ENCODE results near the gene PHF19. TPM values are rescaled to one million over a fixed set of nuclear protein-coding genes. Genes with fewer than 3 reads are reported as not detected.

The PHF19 gene
- total and polyA plus RNA-seq, 2 donors (not counting 3 experiments of a cell fraction or from before 2014, with no cell fraction given): 102 to 153 TPM

DNA sequence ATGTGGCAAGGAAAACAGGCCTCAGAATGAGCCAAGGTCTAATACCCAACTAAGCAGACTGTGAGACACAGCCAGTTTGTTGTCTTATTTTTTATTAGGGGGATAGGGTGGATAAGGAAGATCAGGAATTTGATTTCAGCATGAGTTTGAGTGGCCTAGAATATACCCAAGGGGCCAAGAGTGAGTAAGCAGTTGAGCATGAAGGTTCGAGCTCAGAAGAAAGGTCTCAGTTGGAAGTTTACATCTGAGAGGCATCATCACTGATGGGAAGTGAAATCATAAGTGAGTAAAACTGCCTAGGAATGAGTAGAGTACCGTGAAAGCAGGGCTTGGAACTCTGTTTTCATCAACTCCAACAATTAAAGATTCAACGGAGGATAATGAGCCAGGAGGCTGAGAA is 46.8 kb downstream of the PHF19 start:
- no peak overlapping the region for H3K27ac ChIP-seq (ENCODE audit: insufficient read depth, low read depth, low read length)
- dilution Hi-C loops (cut with MboI; ENCODE audit: extremely low pct_ligation_motif_present, low sequenced_read_pairs) (no loop called here), intact Hi-C loops (cut with micrococcal nuclease) (no loop called here)
- ChIA-PET POLR2A (no interaction called here), CTCF (no interaction called here)
- H2AFZ ChIP-seq (ENCODE audit: low read depth, low read length): no peak overlapping the region
- H3K79me2 ChIP-seq (ENCODE audit: control insufficient read depth, insufficient read depth, low read length): no peaks in the 10 kb centered on the region
- no peak for DNase-seq (ENCODE audit: low read depth, low spot score)
- no peak for TF ChIP-seq FOS (IDR thresholded peaks at IDR 0.05; ENCODE audit: borderline replicate concordance, insufficient read depth, low read length)
- no peak for TF ChIP-seq JUN (IDR thresholded peaks at IDR 0.05; ENCODE audit: borderline replicate concordance, insufficient read depth, insufficient read length, low read depth)
- no peak for TF ChIP-seq EZH2 (IDR thresholded peaks at IDR 0.05; ENCODE audit: borderline replicate concordance, low read depth, low read length, severe bottlenecking)
- no peak for TF ChIP-seq GATA2 (IDR thresholded peaks at IDR 0.05; ENCODE audit: insufficient read depth, insufficient read length, low read depth, low read length)
- H4K20me1 ChIP-seq (replicated peaks; ENCODE audit: control insufficient read depth, extremely low read depth, insufficient read depth, low read length): no peaks in the 10 kb centered on the region
- H3K9ac ChIP-seq (replicated peaks; ENCODE audit: extremely low read depth, insufficient read depth, low read length): no peak overlapping the region
- BruUV-seq (replicated peaks): no TSS peak
- no peaks in the 10 kb centered on the region for H3K9me3 ChIP-seq (replicated peaks; ENCODE audit: control insufficient read depth, insufficient read depth, low read length)
- no peak overlapping the region for H3K4me3 ChIP-seq (replicated peaks in 1 of 3; ENCODE audit: insufficient read depth in 1 of 3, low read depth in 1 of 3, low read length in 3 of 3)
- no peaks in the 10 kb centered on the region for H3K4me1 ChIP-seq (ENCODE audit: control insufficient read depth, extremely low read depth, insufficient read depth, low read length)
- FAIRE-seq: no peak
- peaks cover 16 to 25% of the 10 kb centered on the region in 2 experiments for H3K36me3 ChIP-seq (ENCODE audit: control insufficient read depth in 2 of 2, extremely low read depth in 1 of 2, insufficient read depth in 2 of 2, low read length in 2 of 2)
- H3K9me1 ChIP-seq (replicated peaks; ENCODE audit: control insufficient read depth, extremely low read depth, insufficient read depth, low read length): no peaks in the 10 kb centered on the region
- no peaks in the 10 kb centered on the region for H3K27me3 ChIP-seq (ENCODE audit: control insufficient read depth in 2 of 2, insufficient read depth in 2 of 2, low read length in 2 of 2)
- H3K4me2 ChIP-seq (ENCODE audit: insufficient read depth, low read length): no peak overlapping the region

DNA sequence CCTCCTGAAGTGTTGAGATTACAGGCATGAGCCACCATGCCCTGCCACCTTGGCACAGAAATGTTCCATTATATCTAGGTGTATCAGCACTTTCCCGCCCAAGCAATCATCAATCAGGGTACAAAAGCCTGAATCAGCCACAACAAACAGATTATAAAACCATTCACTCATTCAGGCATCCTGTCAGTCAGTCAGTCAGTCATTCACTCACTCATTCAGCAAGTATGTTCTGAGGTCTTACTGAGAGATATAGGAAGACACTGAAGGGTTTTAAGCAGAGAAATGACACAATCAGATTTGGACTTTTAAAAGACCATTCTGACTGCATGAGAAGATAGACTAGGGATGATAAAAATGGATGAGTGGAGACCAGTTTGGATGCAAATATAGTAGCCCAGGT is 47.3 kb downstream of the PHF19 start:
- H2AFZ ChIP-seq (ENCODE audit: low read depth, low read length): no peak overlapping the region
- ChIA-PET CTCF (no interaction called here), POLR2A (no interaction called here)
- H3K4me1 ChIP-seq (ENCODE audit: control insufficient read depth, extremely low read depth, insufficient read depth, low read length): no peaks in the 10 kb centered on the region
- H4K20me1 ChIP-seq (replicated peaks; ENCODE audit: control insufficient read depth, extremely low read depth, insufficient read depth, low read length): no peaks in the 10 kb centered on the region
- H3K9ac ChIP-seq (replicated peaks; ENCODE audit: extremely low read depth, insufficient read depth, low read length): no peak overlapping the region
- no peaks in the 10 kb centered on the region for H3K79me2 ChIP-seq (ENCODE audit: control insufficient read depth, insufficient read depth, low read length)
- TF ChIP-seq POLR2A (IDR thresholded peaks at IDR 0.05; ENCODE audit: low read depth, low read length) (no peak), JUN (IDR thresholded peaks at IDR 0.05; ENCODE audit: borderline replicate concordance, insufficient read depth, insufficient read length, low read depth) (no peak), EZH2 (IDR thresholded peaks at IDR 0.05; ENCODE audit: borderline replicate concordance, low read depth, low read length, severe bottlenecking) (no peak), POLR2AphosphoS5 (IDR thresholded peaks at IDR 0.05; ENCODE audit: insufficient read depth, low read depth, low read length) (no peak)
- intact Hi-C loops (cut with micrococcal nuclease) (no loop called here), dilution Hi-C loops (cut with MboI; ENCODE audit: extremely low pct_ligation_motif_present, low sequenced_read_pairs) (no loop called here)
- no TSS peak for BruUV-seq (replicated peaks)
- no peak overlapping the region for H3K4me3 ChIP-seq (replicated peaks in 1 of 3; ENCODE audit: insufficient read depth in 1 of 3, low read depth in 1 of 3, low read length in 3 of 3)
- H3K36me3 ChIP-seq (ENCODE audit: control insufficient read depth in 2 of 2, extremely low read depth in 1 of 2, insufficient read depth in 2 of 2, low read length in 2 of 2): peaks cover 16 to 25% of the 10 kb centered on the region in 2 experiments
- no peak for DNase-seq (ENCODE audit: low read depth, low spot score)
- H3K27me3 ChIP-seq (ENCODE audit: control insufficient read depth in 2 of 2, insufficient read depth in 2 of 2, low read length in 2 of 2): no peaks in the 10 kb centered on the region
- no peaks in the 10 kb centered on the region for H3K9me1 ChIP-seq (replicated peaks; ENCODE audit: control insufficient read depth, extremely low read depth, insufficient read depth, low read length)
- H3K9me3 ChIP-seq (replicated peaks; ENCODE audit: control insufficient read depth, insufficient read depth, low read length): no peaks in the 10 kb centered on the region
- H3K27ac ChIP-seq (ENCODE audit: insufficient read depth, low read depth, low read length): no peak overlapping the region
- FAIRE-seq: no peak
- H3K4me2 ChIP-seq (ENCODE audit: insufficient read depth, low read length): no peak overlapping the region
